Measurements from ENCODE around the gene MLC1.
"Not testable (repeated sequence)": the region's sequence is repeated elsewhere in the genome, so short reads cannot be mapped to it uniquely, and the experiment has no call there.

The MLC1 gene

GRCh38 chr22:50101870-50102565, 16.8 kb upstream of the MLC1 start:
- no peak for DNase-seq

GRCh38 chr22:50098052-50098451, 12.8 kb upstream of the MLC1 start:
- DNase-seq: no peak

GRCh38 chr22:50092342-50092741, 7.1 kb upstream of the MLC1 start:
- DNase-seq: no peak

- no peak for DNase-seq
Measured at GRCh38 chr22:50091092-50091768, 6.0 kb upstream of the MLC1 start.

- no peak for DNase-seq
Measured at GRCh38 chr22:50090412-50090714, 5.1 kb upstream of the MLC1 start.

GRCh38 chr22:50089682-50090411, 4.6 kb upstream of the MLC1 start, which contains the start of gene MOV10L1:
Gene MOV10L1 (plus strand): TSS chr22:50090006. CDS start chr22:50090089, 83 bp downstream.
- DNase-seq: no peak

- no peak for DNase-seq
Measured at GRCh38 chr22:50089231-50089630, 4.0 kb upstream of the MLC1 start.

GRCh38 chr22:50088096-50088495, 2.9 kb upstream of the MLC1 start:
- no peak for DNase-seq

- no peak for DNase-seq
Measured at GRCh38 chr22:50087646-50088045, 2.4 kb upstream of the MLC1 start.

- not testable (repeated sequence) for DNase-seq
Measured at GRCh38 chr22:50086975-50087374, 1.7 kb upstream of the MLC1 start.

GRCh38 chr22:50086526-50086925, 1.3 kb upstream of the MLC1 start:
- no peak for DNase-seq

- DNase-seq: no peak
Measured at GRCh38 chr22:50084614-50085021, 608 bp downstream of the MLC1 start.

GRCh38 chr22:50084080-50084477, 1.1 kb downstream of the MLC1 start:
- DNase-seq: no peak

- DNase-seq: no peak
Measured at GRCh38 chr22:50083462-50084079, 1.7 kb downstream of the MLC1 start.

- no peak for DNase-seq
Measured at GRCh38 chr22:50082961-50083461, 2.2 kb downstream of the MLC1 start.

GRCh38 chr22:50082197-50082715, 3.0 kb downstream of the MLC1 start:
- no peak for DNase-seq

GRCh38 chr22:50081426-50082196, 3.6 kb downstream of the MLC1 start:
- no peak for DNase-seq

GRCh38 chr22:50080077-50080465, 5.2 kb downstream of the MLC1 start:
- no peak for DNase-seq

GRCh38 chr22:50078761-50079160, 6.5 kb downstream of the MLC1 start:
- no peak for DNase-seq

- no peak for DNase-seq
Measured at GRCh38 chr22:50078246-50078645, 7.0 kb downstream of the MLC1 start.

GRCh38 chr22:50076646-50077535, 8.3 kb downstream of the MLC1 start:
- no peak for DNase-seq
